Measurements from ENCODE around the gene UCK2. TPM values are rescaled to one million over a fixed set of nuclear protein-coding genes. Genes with fewer than 3 reads are reported as not detected.
A peak's percentile ranks its signal among the peaks of the same experiment; 100 is the strongest.

The UCK2 gene
- total and polyA plus RNA-seq, 12 donors, result 5.4 to 22.7 (median 14.0) TPM

- H3K36me3 ChIP-seq (replicated peaks in 1 of 2), result no peaks in the 10 kb centered on the region
- H3K9me3 ChIP-seq (replicated peaks in 1 of 3), result no peaks in the 10 kb centered on the region
- peaks cover 4 to 25% of the 10 kb centered on the region in 2 donors for H3K4me1 ChIP-seq (replicated peaks in 1 of 2)
- H3K27me3 ChIP-seq, result no peaks in the 10 kb centered on the region
- TF ChIP-seq POLR2A (IDR thresholded peaks at IDR 0.05) (no peak), CTCF (IDR thresholded peaks at IDR 0.05) (no peak)
- WGBS, 4 donors, result 65 to 83% (median 75%) methylated on average over 2 to 3 of the region's 3 CpGs
- intact Hi-C loops (cut with DNase I), result no loop called here
- H3K27ac ChIP-seq, result no peak overlapping the region
- DNase-seq, result peak in 1 of 7 donors; percentile 9
- no peak overlapping the region for H3K4me3 ChIP-seq
Observed at GRCh38 chr1:165841582-165842017, 14.2 kb downstream of the UCK2 start.

- Histone ChIP-seq H3K4me1 (replicated peaks in 1 of 2) (peaks cover 4 to 19% of the 10 kb centered on the region in 2 donors), H3K27ac (no peak overlapping the region), H3K36me3 (replicated peaks in 1 of 2) (no peaks in the 10 kb centered on the region), H3K27me3 (no peaks in the 10 kb centered on the region), H3K9me3 (replicated peaks in 1 of 3) (no peaks in the 10 kb centered on the region), H3K4me3 (no peak overlapping the region)
- no peak for DNase-seq
- TF ChIP-seq POLR2A (IDR thresholded peaks at IDR 0.05) (no peak), CTCF (IDR thresholded peaks at IDR 0.05) (no peak)
- intact Hi-C loops (cut with DNase I), result no loop called here
- WGBS, 4 donors, result 43 to 72% (median 56%) methylated on average over 2 of the region's 2 CpGs
Observed at GRCh38 chr1:165842023-165842670, 14.7 kb downstream of the UCK2 start.

- Histone ChIP-seq H3K4me3 (no peak overlapping the region), H3K27me3 (no peaks in the 10 kb centered on the region), H3K9me3 (replicated peaks in 1 of 3) (no peaks in the 10 kb centered on the region), H3K36me3 (replicated peaks in 1 of 2) (no peaks in the 10 kb centered on the region), H3K4me1 (replicated peaks in 1 of 2) (peaks cover 4 to 19% of the 10 kb centered on the region in 2 donors), H3K27ac (no peak overlapping the region)
- TF ChIP-seq POLR2A (IDR thresholded peaks at IDR 0.05) (no peak), CTCF (IDR thresholded peaks at IDR 0.05) (no peak)
- peak in 1 of 7 donors; percentile 18 for DNase-seq
- WGBS, 4 donors, result 31 to 35% (median 34%) methylated on average over 5 of the region's 5 CpGs
- intact Hi-C loops (cut with DNase I), result no loop called here
Observed at GRCh38 chr1:165842671-165843129, 15.3 kb downstream of the UCK2 start.

GRCh38 chr1:165843304-165843703 is 15.9 kb downstream of the UCK2 start:
- no peak overlapping the region for H3K27ac ChIP-seq
- no peaks in the 10 kb centered on the region for H3K27me3 ChIP-seq

More at GRCh38 chr1:165843304-165843703, 15.9 kb downstream of the UCK2 start:
- H3K4me1 ChIP-seq (replicated peaks in 1 of 2), result peaks cover 4 to 19% of the 10 kb centered on the region in 2 donors
- DNase-seq, result no peak
- no peaks in the 10 kb centered on the region for H3K9me3 ChIP-seq (replicated peaks in 1 of 3)
- intact Hi-C loops (cut with DNase I), result no loop called here
- TF ChIP-seq CTCF (IDR thresholded peaks at IDR 0.05) (no peak), POLR2A (IDR thresholded peaks at IDR 0.05) (no peak)
- H3K36me3 ChIP-seq (replicated peaks in 1 of 2), result no peaks in the 10 kb centered on the region
- 38 to 63% (median 42%) methylated on average over 1 of the region's 1 CpG for WGBS, 4 donors
- no peak overlapping the region for H3K4me3 ChIP-seq

Measured in adrenal gland (tissue), 12 donors.